GM18499 (cell line): ENCODE data around the gene FZD10.

Experiments used
- ATAC-seq: cut with Tn5 transposase; IDR thresholded peaks from one replicate; pipeline ENCODE4 v1.9.1; 2021; ENCODE audit warnings: moderate number of reproducible peaks; ENCODE audit not compliant: insufficient read depth, unreplicated experiment

The FZD10 gene, protein sequence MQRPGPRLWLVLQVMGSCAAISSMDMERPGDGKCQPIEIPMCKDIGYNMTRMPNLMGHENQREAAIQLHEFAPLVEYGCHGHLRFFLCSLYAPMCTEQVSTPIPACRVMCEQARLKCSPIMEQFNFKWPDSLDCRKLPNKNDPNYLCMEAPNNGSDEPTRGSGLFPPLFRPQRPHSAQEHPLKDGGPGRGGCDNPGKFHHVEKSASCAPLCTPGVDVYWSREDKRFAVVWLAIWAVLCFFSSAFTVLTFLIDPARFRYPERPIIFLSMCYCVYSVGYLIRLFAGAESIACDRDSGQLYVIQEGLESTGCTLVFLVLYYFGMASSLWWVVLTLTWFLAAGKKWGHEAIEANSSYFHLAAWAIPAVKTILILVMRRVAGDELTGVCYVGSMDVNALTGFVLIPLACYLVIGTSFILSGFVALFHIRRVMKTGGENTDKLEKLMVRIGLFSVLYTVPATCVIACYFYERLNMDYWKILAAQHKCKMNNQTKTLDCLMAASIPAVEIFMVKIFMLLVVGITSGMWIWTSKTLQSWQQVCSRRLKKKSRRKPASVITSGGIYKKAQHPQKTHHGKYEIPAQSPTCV

DNA sequence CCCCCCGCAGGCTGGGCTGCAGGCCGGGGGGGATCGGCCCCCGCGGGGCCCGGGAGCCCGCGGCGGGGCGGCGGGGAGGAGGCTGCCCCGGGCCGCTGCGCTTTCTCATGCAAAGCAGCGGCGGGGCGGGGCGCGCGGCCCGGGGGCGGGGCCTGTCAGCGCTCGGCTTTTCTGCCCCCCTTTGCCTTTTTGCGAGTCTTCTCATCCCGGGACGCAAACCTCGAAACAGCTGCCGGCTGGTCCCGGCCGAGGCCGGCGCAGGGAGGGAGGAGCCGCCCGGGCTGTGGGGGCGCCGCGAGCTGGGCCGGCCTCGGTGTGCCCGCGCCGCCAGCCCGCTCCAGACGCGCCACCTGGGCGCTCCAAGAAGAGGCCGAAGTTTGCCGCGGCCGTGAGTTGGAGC is at the start of gene FZD10:
TSS of gene FZD10 (plus strand) at position 198 of the 400 bp plus-strand sequence. CDS start 479 bp downstream, outside the sequence.
- ATAC-seq, result no peak

DNA sequence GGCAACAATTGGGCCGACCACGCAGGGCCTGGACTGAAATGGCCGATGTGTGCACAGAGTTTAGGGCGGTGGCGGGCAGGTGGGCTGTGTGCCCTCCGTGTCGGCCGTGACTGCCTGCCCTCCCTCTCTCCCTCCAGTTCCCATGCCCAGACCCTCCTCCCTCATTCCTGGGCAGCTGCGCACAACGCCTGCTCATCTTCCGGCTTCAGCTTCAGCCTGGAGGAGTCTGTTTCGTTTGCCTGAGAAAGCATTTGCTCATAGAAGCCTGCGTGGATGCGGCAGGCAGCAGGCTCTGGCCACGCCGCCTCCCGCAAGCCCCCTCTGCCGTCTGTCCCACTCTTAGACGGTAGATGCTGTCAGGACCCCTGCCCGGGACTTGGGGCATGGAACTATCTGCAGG is 47.3 kb upstream of the FZD10 start:
- no peak for ATAC-seq

DNA sequence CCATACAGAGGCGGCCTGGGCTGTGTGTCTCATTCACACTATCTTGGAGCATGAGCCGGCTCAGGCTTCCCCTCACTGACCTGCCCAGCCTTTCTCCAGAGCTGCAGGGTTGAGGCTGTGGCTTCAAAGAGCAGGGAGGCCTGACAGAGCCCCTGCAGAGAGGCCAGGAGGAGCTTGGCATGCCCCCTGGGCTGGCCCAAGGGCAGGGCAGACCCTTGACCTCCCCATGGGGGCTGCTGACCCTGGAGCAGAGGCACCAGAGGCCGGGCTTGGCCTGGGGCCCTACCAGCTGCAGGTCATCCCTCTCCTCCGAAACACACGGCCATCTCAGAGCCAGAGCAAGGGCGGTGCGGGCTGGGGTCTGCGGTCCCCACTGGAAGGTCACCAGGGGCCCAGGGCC is 46.6 kb upstream of the FZD10 start:
- ATAC-seq, result no peak

DNA sequence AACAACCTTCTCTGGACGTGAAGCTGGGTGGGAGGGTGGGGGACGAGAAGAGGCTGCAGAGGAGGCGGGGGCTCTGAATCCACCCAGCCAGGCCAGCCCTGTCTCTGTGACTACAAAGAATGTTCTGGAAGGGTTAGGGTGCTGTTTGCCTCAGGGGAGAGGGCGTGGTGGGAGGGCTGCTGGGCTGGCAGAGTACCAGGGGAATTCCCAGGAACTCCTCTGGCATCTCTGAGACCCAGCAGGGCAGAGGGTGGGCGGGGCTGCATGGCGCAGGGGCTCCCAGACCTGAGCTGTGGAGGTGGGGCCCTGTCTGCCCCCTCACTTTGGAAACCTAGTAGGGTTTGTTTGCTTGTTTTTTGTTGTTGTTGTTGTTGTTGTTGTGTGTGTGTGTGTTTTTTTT is 45.5 kb upstream of the FZD10 start:
- no peak for ATAC-seq

DNA sequence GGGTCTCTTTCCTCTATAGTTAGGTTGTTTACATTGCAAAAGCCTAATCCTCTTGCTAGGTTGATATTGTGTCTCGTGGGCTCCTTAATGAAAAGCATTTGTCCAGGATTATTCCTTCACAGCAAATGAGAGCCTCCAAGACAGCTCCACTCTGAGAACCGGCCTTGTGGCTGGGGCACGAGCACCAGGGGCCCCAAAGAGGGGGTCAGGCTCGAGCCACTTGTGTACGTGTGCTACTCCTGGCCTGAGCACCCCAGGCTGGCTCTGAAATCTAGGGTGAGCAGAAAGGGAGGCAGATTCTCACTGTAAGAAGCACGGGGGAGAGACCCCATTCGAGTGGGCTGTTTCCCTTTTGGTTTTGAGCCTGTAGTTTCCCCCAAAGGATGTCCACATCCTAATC is 45.0 kb upstream of the FZD10 start:
- no peak for ATAC-seq

DNA sequence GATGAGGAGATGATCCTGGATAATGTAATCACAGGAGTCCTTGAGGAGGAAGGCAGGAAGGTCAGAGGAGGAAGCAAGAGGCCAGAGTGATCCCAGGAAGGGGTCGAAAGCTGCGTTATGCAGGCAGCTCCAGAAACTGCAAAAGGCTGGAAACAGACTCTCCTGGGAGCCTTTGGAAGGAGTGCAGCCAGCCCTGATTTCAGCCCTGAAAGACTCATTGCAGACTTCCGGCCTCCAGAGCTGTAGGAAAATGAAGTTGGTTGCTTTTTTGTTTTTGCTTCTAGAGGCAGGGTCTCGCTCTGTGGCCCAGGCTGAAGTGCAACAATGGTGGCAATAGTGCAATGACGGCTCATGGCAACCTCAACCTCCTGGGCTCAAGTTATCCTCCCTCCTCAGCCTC is 44.6 kb upstream of the FZD10 start:
- no peak for ATAC-seq

DNA sequence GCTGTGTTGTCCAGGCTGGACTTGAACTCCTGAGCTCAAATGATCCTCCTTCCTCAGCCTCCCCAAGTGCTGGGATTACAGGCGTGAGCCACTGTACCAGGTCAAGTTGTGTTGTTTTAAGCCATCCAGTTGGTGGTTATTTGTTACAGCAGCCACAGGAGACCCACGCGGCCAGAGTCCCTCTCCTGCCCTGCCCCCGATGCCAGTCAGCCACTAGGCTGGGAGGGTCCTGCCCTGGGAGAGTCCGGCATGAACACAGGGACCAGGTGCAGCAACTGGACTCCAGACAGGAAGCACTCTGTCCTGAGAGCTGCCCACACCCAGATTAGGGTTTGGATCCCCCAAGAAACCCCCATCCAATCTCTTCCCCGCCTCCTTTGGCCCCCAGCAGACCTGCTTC is 44.1 kb upstream of the FZD10 start:
- no peak for ATAC-seq

DNA sequence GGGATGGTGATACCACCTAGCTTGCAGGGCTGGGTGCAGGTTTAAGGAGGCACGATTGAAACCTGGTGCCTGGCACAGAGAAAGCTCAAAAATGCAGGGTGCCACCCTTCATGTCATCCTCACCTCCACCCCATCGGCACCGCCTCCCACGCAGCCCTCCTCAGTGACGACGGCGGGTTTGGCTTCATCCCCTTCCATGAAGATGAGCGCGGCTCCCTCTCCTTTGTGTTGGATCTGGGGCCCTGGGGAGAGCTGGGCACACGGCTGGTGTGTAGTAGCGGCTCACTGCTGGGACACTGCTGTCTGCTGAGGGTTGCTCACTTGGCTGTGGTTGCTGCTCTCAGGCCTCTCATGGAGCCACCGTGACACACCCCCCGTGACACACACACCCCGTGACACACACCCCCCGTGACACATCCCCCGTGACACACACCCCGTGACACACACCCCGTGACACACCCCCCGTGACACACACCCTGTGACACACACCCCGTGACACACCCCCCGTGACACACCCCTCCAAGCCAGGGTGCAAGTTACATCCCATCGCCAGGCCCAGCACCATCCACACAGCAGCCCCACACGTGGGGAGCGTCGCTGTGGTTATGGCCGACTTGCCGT is 42.9 kb upstream of the FZD10 start:
- ATAC-seq, result no peak

DNA sequence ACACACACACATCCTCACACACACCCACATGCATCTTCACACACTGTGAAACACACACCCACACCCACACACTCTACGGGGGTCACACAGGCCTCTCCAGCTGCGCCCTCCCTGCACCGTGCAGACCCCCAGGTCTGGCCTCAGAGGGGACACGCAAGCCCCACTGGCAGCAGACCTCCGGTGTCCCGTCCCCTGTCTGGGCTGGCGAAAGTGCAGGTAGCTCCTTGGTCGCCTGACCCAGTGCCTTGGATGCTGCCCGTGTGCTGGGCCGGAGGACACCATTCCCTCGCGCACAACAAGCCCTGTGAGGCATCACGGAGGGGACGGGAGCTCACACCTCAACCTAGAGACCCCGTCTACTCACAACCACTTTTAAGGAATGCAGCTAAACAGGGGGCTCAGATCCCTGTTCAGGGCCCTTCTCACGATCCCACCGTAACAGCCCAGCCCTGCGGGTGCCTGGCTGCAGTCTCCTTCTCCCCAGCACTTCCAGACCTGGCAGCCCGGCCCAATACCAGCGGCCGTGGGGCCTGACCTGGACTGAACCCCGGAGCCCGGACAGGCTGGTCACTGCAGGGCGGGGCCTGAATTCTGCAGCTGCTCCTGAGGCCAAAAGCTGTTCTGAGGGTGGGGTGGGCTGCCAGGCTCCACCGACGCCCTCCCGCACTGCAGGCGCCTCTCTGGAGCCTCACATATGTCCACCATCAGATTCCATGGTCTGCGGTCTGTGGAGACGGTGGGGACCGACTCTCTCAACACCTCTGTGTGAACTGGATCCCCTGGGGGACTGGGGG is 42.1 kb upstream of the FZD10 start:
- no peak for ATAC-seq

DNA sequence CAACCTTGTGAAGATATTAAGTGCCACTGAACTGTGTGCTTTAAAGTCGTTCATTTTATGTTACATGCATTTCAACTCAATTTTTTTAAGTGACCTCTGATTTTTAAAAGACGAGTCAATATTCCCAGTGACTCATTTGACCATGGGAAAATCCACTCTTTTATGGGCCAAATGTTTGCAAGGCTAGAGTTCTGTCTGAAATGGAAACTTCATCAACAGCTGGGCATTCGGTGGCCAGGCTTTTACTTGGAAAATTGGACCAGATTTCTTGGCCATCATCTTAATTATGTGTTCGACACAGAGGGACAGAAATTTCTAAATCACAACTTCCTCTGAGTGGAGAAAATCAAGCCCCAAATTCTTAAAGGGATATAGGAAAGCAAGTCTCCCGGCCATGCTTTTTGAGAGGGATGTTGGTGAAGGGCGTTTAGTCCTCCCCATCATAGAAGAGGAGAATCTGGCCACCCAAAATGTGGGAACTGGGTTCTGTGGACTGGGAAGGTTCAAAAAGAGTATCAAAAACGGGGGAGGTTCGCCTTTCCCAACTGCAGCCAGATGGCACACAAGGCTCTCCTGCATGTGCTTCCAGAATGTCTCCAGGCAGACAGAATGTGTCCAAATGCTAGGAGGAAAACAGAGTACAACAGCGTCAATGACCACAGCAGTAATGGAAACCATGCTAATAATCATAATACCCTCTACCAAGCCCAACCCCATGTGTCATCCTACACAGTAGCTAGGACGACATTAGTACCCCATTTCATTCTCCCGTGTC is 40.9 kb upstream of the FZD10 start:
- ATAC-seq, result no peak

DNA sequence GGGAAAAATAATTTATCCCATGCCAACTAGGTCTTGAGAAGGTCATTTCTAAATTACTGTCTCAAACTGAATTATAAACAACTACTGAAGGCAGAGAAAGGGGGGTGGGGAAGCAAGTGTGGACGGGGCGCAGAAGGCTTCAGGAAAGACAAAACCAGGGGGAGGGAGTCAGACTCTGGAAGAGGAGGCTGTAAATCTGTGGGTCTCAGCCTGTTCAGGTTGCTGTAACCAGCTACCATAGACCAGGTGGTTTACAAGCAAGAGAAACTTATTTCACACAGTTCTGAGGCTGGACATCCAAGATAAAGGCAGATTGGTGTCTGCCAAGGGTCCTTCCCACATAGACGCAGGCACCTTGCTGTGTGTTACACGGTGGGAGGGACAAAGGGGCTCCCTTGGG is 39.9 kb upstream of the FZD10 start:
- no peak for ATAC-seq

DNA sequence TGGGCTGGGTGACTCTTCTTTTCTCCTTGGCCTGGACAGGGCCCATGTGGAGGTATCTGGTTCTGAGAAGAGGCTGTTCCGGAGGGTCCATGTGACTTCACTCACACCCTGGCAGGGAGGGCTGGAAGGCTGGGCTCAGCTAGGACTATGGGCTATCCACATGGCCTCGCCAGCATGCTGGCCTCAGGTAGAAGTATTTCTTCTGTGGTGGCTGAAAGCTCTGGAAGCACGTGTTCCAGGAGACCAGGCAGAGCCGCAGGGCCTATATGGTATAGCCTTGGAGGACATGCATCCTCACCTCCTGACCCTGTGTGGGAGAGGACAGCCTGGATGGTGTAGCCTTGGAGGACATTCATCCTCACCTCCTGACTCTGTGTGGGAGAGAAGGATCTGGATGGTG is 38.2 kb upstream of the FZD10 start:
- ATAC-seq, result no peak

DNA sequence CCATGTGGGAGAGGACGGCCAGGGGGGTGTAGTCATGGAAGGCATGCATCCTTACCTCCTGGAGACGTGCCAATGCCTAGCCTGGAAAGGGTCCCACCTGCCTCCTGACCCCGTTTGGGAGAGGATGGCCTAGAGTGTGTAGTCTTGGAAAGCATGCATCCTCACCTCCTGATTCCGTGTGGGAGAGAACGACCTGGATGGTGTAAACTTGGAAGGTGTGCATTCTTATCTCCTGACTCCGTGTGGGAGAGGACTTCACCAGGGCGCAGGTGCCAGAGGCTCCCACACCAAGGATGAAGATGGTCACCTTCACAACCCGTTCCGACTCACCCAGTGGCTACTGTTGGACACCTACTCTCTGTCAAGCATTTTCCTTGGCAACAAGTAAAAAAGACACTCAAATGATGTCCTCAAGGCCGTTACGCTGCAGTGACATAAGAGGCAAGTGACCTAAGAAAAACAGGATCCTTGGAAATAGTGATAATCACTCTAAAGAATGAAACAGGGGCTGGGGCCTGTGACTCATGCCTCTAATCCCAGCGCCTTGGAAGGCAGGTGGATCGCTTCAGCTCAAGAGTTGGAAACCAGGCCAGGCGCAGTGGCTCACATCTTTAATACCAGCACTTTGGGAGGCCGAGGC is 37.5 kb upstream of the FZD10 start:
- no peak for ATAC-seq

DNA sequence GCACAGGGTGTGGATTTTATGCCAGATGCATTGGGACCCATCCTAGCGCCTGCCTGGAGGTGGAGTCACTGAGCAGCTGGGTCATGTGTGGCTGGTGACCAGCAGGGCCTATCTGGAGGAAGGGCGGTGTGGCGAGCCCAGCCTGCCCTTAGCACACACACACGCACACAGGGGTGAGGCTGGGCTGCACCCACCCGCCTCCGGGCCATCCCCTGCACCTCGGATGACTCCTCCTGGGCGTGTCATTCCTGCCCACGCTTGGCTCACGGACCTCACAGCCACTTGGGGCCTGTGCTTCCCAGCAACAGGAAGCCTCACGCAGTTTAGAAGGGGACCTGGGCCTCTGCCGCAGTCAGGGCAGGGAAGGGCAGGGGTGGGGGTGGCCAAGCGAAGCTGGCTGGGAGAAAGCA is 36.2 kb upstream of the FZD10 start:
- ATAC-seq, result no peak

DNA sequence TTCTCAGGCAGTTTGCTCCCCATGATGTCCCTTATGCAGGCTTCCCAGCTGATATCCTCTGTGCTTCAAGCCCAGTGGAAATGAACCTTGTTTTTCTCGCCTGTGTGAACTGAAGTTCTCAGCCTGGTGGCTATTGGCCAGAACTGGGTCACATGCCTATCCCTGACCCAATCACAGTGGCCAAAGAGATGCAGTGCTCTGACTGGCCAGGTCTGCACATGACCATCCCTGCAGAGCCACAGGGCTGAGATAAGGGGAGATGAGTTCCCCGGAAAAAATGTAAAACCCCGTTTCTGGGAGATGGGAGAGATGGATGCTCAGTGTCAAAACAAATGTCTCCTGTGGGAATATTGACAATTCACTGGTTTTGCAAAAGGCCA is 34.7 kb upstream of the FZD10 start:
- no peak for ATAC-seq

DNA sequence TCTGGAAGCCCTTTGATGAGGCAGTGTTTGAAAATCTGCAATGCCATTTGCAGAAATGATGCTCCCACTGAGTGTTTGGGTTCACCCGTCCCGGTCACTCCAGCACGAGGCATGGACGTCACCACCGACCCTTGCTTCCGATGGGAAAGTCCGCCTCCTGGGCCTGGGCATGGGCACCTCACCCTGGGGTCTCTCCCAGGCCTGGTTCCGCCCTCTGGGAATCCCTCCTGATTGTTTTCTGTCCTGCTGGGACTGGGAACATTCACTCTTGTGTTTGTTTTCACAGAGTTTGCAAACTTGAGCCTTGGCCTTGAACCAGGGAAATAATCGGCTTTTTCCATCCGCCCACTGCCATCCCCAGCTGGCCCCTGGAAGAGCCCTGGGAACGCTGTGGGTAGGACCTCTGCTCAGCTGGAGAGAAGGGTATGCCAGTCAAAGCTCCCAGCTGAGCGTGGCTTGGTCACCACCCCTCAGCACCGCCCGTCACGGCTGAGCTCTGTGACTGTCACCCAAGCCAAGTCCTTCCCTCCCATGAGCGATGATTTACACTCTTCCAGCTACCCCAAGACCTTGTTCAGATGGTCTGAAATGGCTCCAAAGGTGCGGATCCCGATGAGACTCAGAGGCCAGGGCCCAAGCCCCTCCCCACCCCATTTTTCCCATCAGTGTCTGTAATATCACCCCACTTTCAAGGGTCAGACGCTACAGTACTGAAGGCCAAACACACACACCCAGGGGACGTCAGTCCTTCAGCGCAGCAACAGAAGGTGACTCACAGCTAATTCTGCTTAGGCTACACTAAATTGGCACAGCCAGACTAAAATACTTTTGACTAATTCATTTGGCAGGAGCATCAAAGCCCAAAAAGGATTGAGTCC is 34.1 kb upstream of the FZD10 start:
- no peak for ATAC-seq

DNA sequence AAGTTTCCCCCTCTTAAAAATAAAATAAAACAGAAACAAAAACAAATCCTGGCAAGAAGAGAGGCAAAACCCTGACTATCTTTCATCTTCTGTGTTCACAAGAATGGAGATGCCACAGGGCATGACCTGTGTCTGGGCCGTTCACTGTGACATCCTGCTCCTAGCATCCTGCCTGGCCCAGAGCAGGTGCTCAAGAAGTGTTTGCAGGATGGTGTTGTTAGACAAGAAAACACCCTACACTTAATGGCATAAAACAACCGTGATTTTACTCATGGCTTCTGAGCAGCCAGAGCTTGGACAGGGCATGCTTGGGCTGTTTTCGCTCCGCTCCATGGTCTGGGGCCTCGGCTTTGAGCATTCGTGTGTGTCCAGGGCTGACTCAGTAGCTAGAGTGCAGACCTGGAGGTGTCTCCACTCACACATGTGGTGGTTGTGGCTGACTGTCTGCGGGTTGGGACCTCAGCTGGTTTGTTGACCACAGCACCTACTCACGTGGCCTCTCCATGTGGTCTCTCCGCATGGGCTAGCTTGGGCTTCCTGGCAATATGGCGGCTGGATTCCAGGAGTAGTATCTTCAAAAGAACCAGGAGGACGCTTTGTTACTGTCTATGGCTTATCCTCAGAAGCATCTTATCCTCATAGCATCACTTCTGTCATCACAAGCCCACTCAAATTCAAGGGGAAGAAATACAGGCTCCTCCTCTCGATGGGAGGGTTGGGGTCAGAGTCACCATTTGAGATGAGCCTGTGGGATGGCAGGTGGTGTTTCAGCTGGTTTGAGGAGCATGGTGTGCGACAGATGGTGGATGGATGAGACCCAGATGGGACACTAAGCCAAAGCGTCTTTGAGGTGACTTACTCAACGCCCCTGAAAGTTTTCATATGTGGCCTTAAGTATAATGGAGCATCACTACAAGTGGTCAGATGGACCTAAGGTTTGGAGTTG is 33.2 kb upstream of the FZD10 start:
- ATAC-seq, result no peak

DNA sequence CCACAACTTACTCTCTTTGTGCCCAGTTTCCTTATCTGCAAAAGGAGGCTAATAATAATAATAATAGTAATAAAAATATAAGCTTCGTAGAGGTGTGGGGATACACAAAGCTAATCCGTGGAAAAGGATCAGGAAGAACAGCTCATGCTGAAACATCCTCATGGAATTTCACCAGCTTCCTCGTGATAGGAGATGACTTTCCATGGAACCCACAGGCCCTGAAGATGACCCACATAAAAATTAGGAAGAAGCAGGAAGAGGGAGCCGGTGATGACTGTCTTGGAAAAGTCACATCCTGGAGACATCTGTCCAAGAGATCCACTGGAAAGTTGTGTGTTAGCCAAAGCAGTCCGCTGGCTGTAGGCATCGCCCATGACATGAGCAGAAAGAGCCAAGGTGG is 31.9 kb upstream of the FZD10 start:
- ATAC-seq, result no peak
